HTERT RPE-1 (cell line): ENCODE data around the gene HGS.

Experiments used
- in situ Hi-C: fragments of 300-500 bp; cut with MboI; formaldehyde crosslinking; loops from 4 replicates; pipeline ENCODE4 v1.14.3; 2020; ENCODE audit warnings: low sequenced_read_pairs

The HGS gene

GRCh38 chr17:81715872-81716673 lies 32.3 kb downstream of the HGS start:
- in situ Hi-C loops, result no loop called here

- in situ Hi-C loops, result no loop called here
Measured at GRCh38 chr17:81716674-81716996, 32.8 kb downstream of the HGS start.

- in situ Hi-C loops, result no loop called here
Measured at GRCh38 chr17:81717049-81717765, 33.4 kb downstream of the HGS start.

GRCh38 chr17:81717766-81718089 lies 33.9 kb downstream of the HGS start:
- in situ Hi-C loops, result no loop called here

- in situ Hi-C loops, result no loop called here
Measured at GRCh38 chr17:81719410-81720266, 35.8 kb downstream of the HGS start.

- in situ Hi-C loops, result no loop called here
Measured at GRCh38 chr17:81720267-81721071, 36.7 kb downstream of the HGS start.

GRCh38 chr17:81722184-81723120 lies 38.6 kb downstream of the HGS start:
- in situ Hi-C loops, result no loop called here

- in situ Hi-C loops, result no loop called here
Measured at GRCh38 chr17:81723651-81724209, 39.9 kb downstream of the HGS start.

GRCh38 chr17:81725439-81725838 lies 41.6 kb downstream of the HGS start:
- in situ Hi-C loops, result no loop called here

- in situ Hi-C loops, result no loop called here
Measured at GRCh38 chr17:81726004-81726403, 42.2 kb downstream of the HGS start.

GRCh38 chr17:81727324-81728031 lies 43.7 kb downstream of the HGS start:
- in situ Hi-C loops, result no loop called here

GRCh38 chr17:81733507-81734404 lies 49.9 kb downstream of the HGS start:
- in situ Hi-C loops, result no loop called here

- in situ Hi-C loops, result no loop called here
Measured at GRCh38 chr17:81734405-81735263, 50.8 kb downstream of the HGS start.

GRCh38 chr17:81735264-81736102 lies 51.7 kb downstream of the HGS start:
- in situ Hi-C loops, result no loop called here

GRCh38 chr17:81737947-81738800 lies 54.4 kb downstream of the HGS start:
- in situ Hi-C loops, result no loop called here
